ENCODE results near the gene CSTF1.

CSTF1 gene

GRCh38 chr20:56392132-56392880 is at the start of gene CSTF1, which contains the start of gene AURKA:
Gene CSTF1, plus strand, starts transcription at chr20:56392645. Its CDS starts 2,908 bp downstream, at chr20:56395553.
Gene AURKA, minus strand, starts transcription at chr20:56392215. Its CDS starts 4,018 bp downstream, at chr20:56388197.
- peak; percentile 97 to 99 for DNase-seq

GRCh38 chr20:56342783-56343182 is 49.7 kb upstream of the CSTF1 start:
- DNase-seq, result no peak

- no peak for DNase-seq
These were observed 48.5 kb upstream of the CSTF1 start for GRCh38 chr20:56343861-56344381.

- no peak for DNase-seq
These were observed 46.5 kb upstream of the CSTF1 start for GRCh38 chr20:56345911-56346310.

GRCh38 chr20:56347628-56348304 is 44.7 kb upstream of the CSTF1 start:
- DNase-seq, result no peak

GRCh38 chr20:56348305-56348693 is 44.1 kb upstream of the CSTF1 start:
- no peak for DNase-seq

- DNase-seq, result no peak
These were observed 43.7 kb upstream of the CSTF1 start for GRCh38 chr20:56348746-56349145.

- no peak for DNase-seq
These were observed 41.6 kb upstream of the CSTF1 start for GRCh38 chr20:56350842-56351241.

GRCh38 chr20:56352345-56353055 is 39.9 kb upstream of the CSTF1 start:
- DNase-seq, result no peak

- DNase-seq, result no peak
These were observed 39.1 kb upstream of the CSTF1 start for GRCh38 chr20:56353356-56353755.

GRCh38 chr20:56358070-56358469 is 34.4 kb upstream of the CSTF1 start:
- DNase-seq, result no peak

- peak; percentile 83 to 84 for DNase-seq
These were observed 33.7 kb upstream of the CSTF1 start, which contains the start of gene FAM210B for GRCh38 chr20:56358600-56359211. Gene FAM210B, plus strand, starts transcription at chr20:56358974. Its CDS starts 32 bp downstream, at chr20:56359006.

- peak in 1 of 2 experiments; percentile 24 for DNase-seq
These were observed 33.0 kb upstream of the CSTF1 start for GRCh38 chr20:56359212-56360132.

- no peak for DNase-seq
These were observed 32.1 kb upstream of the CSTF1 start for GRCh38 chr20:56360133-56360907.

GRCh38 chr20:56360908-56361205 is 31.6 kb upstream of the CSTF1 start:
- DNase-seq, result no peak

- no peak for DNase-seq
These were observed 30.5 kb upstream of the CSTF1 start for GRCh38 chr20:56361900-56362299.

GRCh38 chr20:56362833-56363413 is 29.5 kb upstream of the CSTF1 start:
- DNase-seq, result no peak

- DNase-seq, result no peak
These were observed 29.0 kb upstream of the CSTF1 start for GRCh38 chr20:56363491-56363890.

GRCh38 chr20:56368351-56369134 is 23.9 kb upstream of the CSTF1 start:
- no peak for DNase-seq

GRCh38 chr20:56369179-56369578 is 23.3 kb upstream of the CSTF1 start:
- no peak for DNase-seq
